ENCODE data around the gene ERMARD.

ERMARD gene

GRCh38 chr6:169816054-169816453 is 64.6 kb downstream of the ERMARD start:
- DNase-seq (ENCODE audit: insufficient read length, low spot score), result no peak
- FAIRE-seq, result no peak

- FAIRE-seq (no peak), DNase-seq (ENCODE audit: insufficient read length, low spot score) (no peak)
These were observed 65.6 kb downstream of the ERMARD start for GRCh38 chr6:169816975-169817374.

GRCh38 chr6:169820358-169820757 is 68.9 kb downstream of the ERMARD start:
- DNase-seq (ENCODE audit: insufficient read length, low spot score) (no peak), FAIRE-seq (no peak)

- DNase-seq (ENCODE audit: insufficient read length, low spot score) (no peak), FAIRE-seq (no peak)
These were observed 72.6 kb downstream of the ERMARD start for GRCh38 chr6:169824021-169824420.

- FAIRE-seq (no peak), DNase-seq (ENCODE audit: insufficient read length, low spot score) (no peak)
These were observed 73.6 kb downstream of the ERMARD start for GRCh38 chr6:169824848-169825557.

GRCh38 chr6:169825558-169826225 is 74.3 kb downstream of the ERMARD start:
- DNase-seq (ENCODE audit: insufficient read length, low spot score), result no peak
- FAIRE-seq, result no peak

- DNase-seq (ENCODE audit: insufficient read length, low spot score) (no peak), FAIRE-seq (no peak)
These were observed 75.3 kb downstream of the ERMARD start for GRCh38 chr6:169826697-169827096.

GRCh38 chr6:169827290-169827717 is 75.9 kb downstream of the ERMARD start:
- DNase-seq (ENCODE audit: insufficient read length, low spot score) (no peak), FAIRE-seq (no peak)

GRCh38 chr6:169828176-169828575 is 76.8 kb downstream of the ERMARD start:
- no peak for FAIRE-seq
- no peak for DNase-seq (ENCODE audit: insufficient read length, low spot score)

- FAIRE-seq, result no peak
- DNase-seq (ENCODE audit: insufficient read length, low spot score), result no peak
These were observed 78.4 kb downstream of the ERMARD start for GRCh38 chr6:169829786-169830185.

GRCh38 chr6:169830876-169831275 is 79.5 kb downstream of the ERMARD start:
- DNase-seq (ENCODE audit: insufficient read length, low spot score), result no peak
- FAIRE-seq, result no peak
